ENCODE data around the gene DCAF16.

Gene DCAF16

GRCh38 chr4:17781300-17782287 lies 29.0 kb downstream of the DCAF16 start, which contains the start of gene FAM184B:
Gene FAM184B, minus strand, starts transcription at chr4:17781621. Its CDS starts 322 bp downstream, at chr4:17781299.
- no peak for DNase-seq

- DNase-seq: no peak
Measured at GRCh38 chr4:17780501-17781299, 29.9 kb downstream of the DCAF16 start.

DNA sequence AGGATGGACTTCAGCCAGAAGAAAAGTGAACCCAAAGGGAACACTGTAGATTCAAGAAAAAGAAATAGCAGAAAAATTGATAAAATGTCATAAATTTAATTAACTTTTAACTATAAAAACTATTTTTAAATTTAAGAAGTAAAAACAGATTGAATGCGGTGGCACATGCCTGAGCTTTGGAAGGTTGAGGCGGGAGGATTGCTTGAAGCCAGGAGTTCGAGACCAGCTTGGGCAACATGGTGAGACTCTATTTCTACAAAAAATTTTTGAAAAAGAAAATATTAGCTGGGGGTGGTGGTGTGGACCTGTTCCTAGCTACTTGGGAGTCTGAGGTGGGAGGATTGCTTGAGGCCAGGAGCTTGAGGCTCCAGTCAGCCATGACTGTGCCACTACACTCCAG lies 32.1 kb downstream of the DCAF16 start:
- no peak for DNase-seq

- DNase-seq: no peak
Measured at GRCh38 chr4:17773135-17773698, 37.3 kb downstream of the DCAF16 start.

GRCh38 chr4:17771284-17771908 lies 39.2 kb downstream of the DCAF16 start:
- DNase-seq: no peak

- no peak for DNase-seq
Measured at GRCh38 chr4:17770845-17771244, 39.7 kb downstream of the DCAF16 start.

GRCh38 chr4:17769406-17770174 lies 41.0 kb downstream of the DCAF16 start:
- no peak for DNase-seq

- no peak for DNase-seq
Measured at GRCh38 chr4:17766826-17767458, 43.6 kb downstream of the DCAF16 start.

DNA sequence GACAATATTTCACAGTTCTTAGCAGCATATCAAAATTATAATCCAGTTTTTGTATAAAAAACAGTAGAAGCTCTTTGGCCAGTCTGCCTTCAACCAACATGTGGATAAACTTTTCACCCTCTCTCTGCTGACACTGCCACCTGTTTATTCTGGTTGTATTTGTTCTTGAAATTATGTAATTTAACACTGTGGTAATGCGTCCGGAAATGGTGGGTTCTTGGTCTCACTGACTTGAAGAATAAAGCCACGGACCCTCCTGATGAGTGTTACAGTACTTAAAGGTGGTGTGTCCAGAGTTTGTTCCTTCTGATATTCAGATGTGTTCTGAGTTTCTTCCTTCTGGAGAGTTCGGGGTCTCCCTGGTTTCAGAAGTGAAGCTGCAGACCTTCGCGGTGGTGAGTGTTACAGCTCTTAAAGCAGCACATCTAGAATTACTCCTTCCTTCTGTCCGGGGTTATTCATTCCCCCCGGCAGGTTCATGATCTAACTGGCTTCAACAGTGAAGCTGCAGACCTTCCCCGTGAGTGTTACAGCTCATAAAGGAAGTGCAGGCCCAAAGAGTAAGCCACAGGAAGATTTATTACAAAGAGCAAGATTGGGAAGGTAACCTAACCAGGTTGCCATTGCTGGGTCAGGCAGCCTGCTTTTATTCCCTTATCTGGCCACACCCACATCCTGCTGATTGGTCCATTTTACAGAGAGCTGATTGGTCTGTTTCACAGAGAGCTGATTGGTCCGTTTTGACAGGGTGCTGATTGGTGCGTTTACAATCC lies 44.9 kb downstream of the DCAF16 start:
- no peak for DNase-seq

- no peak for DNase-seq
Measured at GRCh38 chr4:17763931-17764330, 46.6 kb downstream of the DCAF16 start.

- no peak for DNase-seq
Measured at GRCh38 chr4:17763416-17763815, 47.1 kb downstream of the DCAF16 start.

DNA sequence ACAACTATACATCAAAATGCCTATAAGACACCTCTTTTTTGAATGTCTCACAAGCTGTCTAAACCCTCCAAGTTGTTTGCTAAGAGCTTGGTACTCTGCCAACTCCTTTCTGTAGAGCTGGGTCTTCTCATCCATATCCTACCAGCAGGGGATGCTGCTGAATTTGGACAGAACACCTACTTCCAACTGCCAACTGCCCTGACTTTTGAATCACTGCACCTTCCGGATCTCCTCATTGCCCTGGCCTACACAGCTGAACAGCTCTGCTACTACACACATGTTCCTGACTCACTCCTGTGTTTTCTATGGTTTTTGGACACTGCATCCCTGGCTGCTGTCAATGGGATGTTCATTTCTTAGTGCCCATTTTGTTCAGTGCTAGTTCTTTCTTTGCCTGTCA lies 47.8 kb downstream of the DCAF16 start:
- no peak for DNase-seq

GRCh38 chr4:17761062-17761461 lies 49.5 kb downstream of the DCAF16 start:
- no peak for DNase-seq

- DNase-seq: no peak
Measured at GRCh38 chr4:17760626-17761025, 49.9 kb downstream of the DCAF16 start.

DNA sequence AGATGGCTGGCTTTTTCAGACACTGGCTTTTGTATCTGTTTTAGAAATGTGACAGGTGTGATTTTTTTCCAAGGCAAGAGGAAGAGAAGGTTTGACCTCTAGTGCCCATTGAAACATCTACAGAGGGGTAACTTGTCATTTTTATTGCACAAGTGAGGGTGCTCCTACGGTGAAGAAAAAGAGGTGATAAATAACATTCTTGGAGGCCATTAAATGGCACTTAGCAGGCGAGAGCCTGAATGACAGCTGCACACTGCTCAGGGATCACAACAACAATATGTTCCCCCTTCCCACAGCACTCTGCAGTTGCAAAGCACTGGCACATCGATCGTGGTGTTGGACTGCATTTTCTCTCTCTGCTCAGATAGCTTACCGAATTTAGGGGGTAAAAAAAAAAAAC lies 52.1 kb downstream of the DCAF16 start:
- no peak for DNase-seq

DNA sequence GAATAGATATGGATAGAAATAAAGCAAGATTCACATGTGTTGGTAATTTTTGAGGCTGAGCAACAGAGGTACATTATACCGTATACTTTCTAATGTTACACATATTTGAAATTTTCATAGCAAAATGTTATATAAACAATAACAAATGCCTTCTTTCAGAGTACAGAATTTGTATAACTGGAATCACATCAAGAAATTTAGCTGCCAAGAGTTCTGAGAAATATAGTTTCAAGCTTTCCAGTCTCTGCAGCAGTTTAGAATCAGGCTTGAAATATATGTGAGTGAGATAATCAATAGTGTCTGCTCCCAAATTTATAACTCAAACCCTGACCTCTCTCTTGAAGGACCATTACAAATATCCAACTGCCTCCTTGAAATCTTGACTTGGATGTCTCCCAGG lies 52.9 kb downstream of the DCAF16 start:
- DNase-seq: no peak

GRCh38 chr4:17753646-17754045 lies 56.9 kb downstream of the DCAF16 start:
- DNase-seq: no peak
